ENCODE results near the gene DNAJC27. TPM values are rescaled to one million over a fixed set of nuclear protein-coding genes. Genes with fewer than 3 reads are reported as not detected.

The DNAJC27 gene
- total RNA-seq, 1 experiment from 2014 or later, result 5.4 TPM

DNA sequence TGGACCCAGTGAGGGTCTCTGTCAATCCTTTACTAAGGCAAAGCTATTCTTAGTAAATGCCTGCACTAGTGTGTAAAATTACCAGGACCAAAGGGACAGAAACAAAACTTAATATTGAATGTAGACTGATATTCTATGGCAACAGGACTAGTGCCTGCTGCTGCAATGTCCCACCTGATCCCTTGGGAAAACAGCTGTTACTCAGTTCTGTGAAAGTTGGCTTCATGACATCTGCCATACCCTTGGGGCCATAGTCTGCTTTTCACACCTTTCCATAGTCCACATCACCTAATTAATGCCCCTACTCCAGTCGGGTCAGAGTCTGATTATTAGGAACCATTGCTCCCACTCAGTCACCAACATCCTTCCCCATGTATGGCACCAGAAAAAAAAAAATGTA lies 14.5 kb downstream of the DNAJC27 start:
- no peak overlapping the region for H3K27ac Mint-ChIP-seq
- ChIA-PET CTCF (no interaction called here), POLR2A (interaction anchor here (0.7 kb wide), 1 partner anchor 125 kb away, joined by 4 read pairs; no protein-coding TSS in a partner anchor)
- DNase-seq (ENCODE audit: low spot score) (no peak), ATAC-seq (no peak)
- peaks cover 47% of the 10 kb centered on the region for H3K36me3 Mint-ChIP-seq
- no peak for TF ChIP-seq ETV6 (CRISPR knock-in tag; IDR thresholded peaks at IDR 0.05)
- TF ChIP-seq SP1 (CRISPR knock-in tag; conservative IDR thresholded peaks at IDR 0.05), result no peak
- TF ChIP-seq RELA (CRISPR knock-in tag; IDR thresholded peaks at IDR 0.05; ENCODE audit: borderline replicate concordance), result no peak
- TF ChIP-seq, protein P1, sequence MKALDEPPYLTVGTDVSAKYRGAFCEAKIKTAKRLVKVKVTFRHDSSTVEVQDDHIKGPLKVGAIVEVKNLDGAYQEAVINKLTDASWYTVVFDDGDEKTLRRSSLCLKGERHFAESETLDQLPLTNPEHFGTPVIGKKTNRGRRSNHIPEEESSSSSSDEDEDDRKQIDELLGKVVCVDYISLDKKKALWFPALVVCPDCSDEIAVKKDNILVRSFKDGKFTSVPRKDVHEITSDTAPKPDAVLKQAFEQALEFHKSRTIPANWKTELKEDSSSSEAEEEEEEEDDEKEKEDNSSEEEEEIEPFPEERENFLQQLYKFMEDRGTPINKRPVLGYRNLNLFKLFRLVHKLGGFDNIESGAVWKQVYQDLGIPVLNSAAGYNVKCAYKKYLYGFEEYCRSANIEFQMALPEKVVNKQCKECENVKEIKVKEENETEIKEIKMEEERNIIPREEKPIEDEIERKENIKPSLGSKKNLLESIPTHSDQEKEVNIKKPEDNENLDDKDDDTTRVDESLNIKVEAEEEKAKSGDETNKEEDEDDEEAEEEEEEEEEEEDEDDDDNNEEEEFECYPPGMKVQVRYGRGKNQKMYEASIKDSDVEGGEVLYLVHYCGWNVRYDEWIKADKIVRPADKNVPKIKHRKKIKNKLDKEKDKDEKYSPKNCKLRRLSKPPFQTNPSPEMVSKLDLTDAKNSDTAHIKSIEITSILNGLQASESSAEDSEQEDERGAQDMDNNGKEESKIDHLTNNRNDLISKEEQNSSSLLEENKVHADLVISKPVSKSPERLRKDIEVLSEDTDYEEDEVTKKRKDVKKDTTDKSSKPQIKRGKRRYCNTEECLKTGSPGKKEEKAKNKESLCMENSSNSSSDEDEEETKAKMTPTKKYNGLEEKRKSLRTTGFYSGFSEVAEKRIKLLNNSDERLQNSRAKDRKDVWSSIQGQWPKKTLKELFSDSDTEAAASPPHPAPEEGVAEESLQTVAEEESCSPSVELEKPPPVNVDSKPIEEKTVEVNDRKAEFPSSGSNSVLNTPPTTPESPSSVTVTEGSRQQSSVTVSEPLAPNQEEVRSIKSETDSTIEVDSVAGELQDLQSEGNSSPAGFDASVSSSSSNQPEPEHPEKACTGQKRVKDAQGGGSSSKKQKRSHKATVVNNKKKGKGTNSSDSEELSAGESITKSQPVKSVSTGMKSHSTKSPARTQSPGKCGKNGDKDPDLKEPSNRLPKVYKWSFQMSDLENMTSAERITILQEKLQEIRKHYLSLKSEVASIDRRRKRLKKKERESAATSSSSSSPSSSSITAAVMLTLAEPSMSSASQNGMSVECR (CRISPR knock-in tag; IDR thresholded peaks at IDR 0.05; ENCODE audit: borderline replicate concordance), result no peak
- TF ChIP-seq RORB (CRISPR knock-in tag; IDR thresholded peaks at IDR 0.05), result no peak
- no peak for TF ChIP-seq ZNF423 (CRISPR knock-in tag; IDR thresholded peaks at IDR 0.05)
- no peak for TF ChIP-seq MYBL2 (CRISPR knock-in tag; IDR thresholded peaks at IDR 0.05)
- no peak for TF ChIP-seq ZNF219 (CRISPR knock-in tag; IDR thresholded peaks at IDR 0.05; ENCODE audit: borderline replicate concordance)
- TF ChIP-seq, protein P2, sequence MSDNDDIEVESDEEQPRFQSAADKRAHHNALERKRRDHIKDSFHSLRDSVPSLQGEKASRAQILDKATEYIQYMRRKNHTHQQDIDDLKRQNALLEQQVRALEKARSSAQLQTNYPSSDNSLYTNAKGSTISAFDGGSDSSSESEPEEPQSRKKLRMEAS (CRISPR knock-in tag; IDR thresholded peaks at IDR 0.05), result no peak
- TF ChIP-seq, protein P3, sequence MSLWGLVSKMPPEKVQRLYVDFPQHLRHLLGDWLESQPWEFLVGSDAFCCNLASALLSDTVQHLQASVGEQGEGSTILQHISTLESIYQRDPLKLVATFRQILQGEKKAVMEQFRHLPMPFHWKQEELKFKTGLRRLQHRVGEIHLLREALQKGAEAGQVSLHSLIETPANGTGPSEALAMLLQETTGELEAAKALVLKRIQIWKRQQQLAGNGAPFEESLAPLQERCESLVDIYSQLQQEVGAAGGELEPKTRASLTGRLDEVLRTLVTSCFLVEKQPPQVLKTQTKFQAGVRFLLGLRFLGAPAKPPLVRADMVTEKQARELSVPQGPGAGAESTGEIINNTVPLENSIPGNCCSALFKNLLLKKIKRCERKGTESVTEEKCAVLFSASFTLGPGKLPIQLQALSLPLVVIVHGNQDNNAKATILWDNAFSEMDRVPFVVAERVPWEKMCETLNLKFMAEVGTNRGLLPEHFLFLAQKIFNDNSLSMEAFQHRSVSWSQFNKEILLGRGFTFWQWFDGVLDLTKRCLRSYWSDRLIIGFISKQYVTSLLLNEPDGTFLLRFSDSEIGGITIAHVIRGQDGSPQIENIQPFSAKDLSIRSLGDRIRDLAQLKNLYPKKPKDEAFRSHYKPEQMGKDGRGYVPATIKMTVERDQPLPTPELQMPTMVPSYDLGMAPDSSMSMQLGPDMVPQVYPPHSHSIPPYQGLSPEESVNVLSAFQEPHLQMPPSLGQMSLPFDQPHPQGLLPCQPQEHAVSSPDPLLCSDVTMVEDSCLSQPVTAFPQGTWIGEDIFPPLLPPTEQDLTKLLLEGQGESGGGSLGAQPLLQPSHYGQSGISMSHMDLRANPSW (CRISPR knock-in tag; conservative IDR thresholded peaks at IDR 0.05; ENCODE audit: low read depth), result no peak
- no peak for TF ChIP-seq ESRRA (CRISPR knock-in tag; IDR thresholded peaks at IDR 0.05; ENCODE audit: borderline replicate concordance)
- no peak for TF ChIP-seq ZNF396 (CRISPR knock-in tag; IDR thresholded peaks at IDR 0.05; ENCODE audit: borderline replicate concordance)
- TF ChIP-seq NR3C1 (CRISPR knock-in tag; conservative IDR thresholded peaks at IDR 0.05; ENCODE audit: low read depth), result no peak
- no peak for TF ChIP-seq JAZF1 (CRISPR knock-in tag; IDR thresholded peaks at IDR 0.05)
- TF ChIP-seq, protein P4, sequence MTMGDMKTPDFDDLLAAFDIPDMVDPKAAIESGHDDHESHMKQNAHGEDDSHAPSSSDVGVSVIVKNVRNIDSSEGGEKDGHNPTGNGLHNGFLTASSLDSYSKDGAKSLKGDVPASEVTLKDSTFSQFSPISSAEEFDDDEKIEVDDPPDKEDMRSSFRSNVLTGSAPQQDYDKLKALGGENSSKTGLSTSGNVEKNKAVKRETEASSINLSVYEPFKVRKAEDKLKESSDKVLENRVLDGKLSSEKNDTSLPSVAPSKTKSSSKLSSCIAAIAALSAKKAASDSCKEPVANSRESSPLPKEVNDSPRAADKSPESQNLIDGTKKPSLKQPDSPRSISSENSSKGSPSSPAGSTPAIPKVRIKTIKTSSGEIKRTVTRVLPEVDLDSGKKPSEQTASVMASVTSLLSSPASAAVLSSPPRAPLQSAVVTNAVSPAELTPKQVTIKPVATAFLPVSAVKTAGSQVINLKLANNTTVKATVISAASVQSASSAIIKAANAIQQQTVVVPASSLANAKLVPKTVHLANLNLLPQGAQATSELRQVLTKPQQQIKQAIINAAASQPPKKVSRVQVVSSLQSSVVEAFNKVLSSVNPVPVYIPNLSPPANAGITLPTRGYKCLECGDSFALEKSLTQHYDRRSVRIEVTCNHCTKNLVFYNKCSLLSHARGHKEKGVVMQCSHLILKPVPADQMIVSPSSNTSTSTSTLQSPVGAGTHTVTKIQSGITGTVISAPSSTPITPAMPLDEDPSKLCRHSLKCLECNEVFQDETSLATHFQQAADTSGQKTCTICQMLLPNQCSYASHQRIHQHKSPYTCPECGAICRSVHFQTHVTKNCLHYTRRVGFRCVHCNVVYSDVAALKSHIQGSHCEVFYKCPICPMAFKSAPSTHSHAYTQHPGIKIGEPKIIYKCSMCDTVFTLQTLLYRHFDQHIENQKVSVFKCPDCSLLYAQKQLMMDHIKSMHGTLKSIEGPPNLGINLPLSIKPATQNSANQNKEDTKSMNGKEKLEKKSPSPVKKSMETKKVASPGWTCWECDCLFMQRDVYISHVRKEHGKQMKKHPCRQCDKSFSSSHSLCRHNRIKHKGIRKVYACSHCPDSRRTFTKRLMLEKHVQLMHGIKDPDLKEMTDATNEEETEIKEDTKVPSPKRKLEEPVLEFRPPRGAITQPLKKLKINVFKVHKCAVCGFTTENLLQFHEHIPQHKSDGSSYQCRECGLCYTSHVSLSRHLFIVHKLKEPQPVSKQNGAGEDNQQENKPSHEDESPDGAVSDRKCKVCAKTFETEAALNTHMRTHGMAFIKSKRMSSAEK (CRISPR knock-in tag; IDR thresholded peaks at IDR 0.05; ENCODE audit: borderline replicate concordance), result no peak
- TF ChIP-seq, protein P5, sequence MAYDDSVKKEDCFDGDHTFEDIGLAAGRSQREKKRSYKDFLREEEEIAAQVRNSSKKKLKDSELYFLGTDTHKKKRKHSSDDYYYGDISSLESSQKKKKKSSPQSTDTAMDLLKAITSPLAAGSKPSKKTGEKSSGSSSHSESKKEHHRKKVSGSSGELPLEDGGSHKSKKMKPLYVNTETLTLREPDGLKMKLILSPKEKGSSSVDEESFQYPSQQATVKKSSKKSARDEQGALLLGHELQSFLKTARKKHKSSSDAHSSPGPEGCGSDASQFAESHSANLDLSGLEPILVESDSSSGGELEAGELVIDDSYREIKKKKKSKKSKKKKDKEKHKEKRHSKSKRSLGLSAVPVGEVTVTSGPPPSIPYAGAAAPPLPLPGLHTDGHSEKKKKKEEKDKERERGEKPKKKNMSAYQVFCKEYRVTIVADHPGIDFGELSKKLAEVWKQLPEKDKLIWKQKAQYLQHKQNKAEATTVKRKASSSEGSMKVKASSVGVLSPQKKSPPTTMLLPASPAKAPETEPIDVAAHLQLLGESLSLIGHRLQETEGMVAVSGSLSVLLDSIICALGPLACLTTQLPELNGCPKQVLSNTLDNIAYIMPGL (CRISPR knock-in tag; IDR thresholded peaks at IDR 0.05), result no peak
- no peak overlapping the region for H3K4me3 Mint-ChIP-seq
- H3K9me3 Mint-ChIP-seq, result peaks cover 12% of the 10 kb centered on the region
- no peaks in the 10 kb centered on the region for H3K27me3 Mint-ChIP-seq (ENCODE audit: low read depth)
- no peaks in the 10 kb centered on the region for H3K4me1 Mint-ChIP-seq

Data from WTC11 (cell line).